ENCODE measurements around the gene SLC35F1.

SLC35F1 gene

GRCh38 chr6:118101831-118102345 lies 194.8 kb downstream of the SLC35F1 start:
- ATAC-seq, result no peak
- TF ChIP-seq TOX (CRISPR knock-in tag; IDR thresholded peaks at IDR 0.05; ENCODE audit: borderline replicate concordance), result no peak
- TF ChIP-seq ARNTL (CRISPR knock-in tag; IDR thresholded peaks at IDR 0.05; ENCODE audit: borderline replicate concordance, low read depth), result no peak
- TF ChIP-seq GLIS3 (CRISPR knock-in tag; IDR thresholded peaks at IDR 0.05), result no peak
- no peak for TF ChIP-seq ZNF8 (CRISPR knock-in tag; IDR thresholded peaks at IDR 0.05)
- TF ChIP-seq SNAI2 (CRISPR knock-in tag; IDR thresholded peaks at IDR 0.05), result no peak
- TF ChIP-seq RARB (CRISPR knock-in tag; IDR thresholded peaks at IDR 0.05), result no peak
- no peak for TF ChIP-seq ZNF565 (CRISPR knock-in tag; conservative IDR thresholded peaks at IDR 0.05; ENCODE audit: low read depth)
- TF ChIP-seq CSDC2 (CRISPR knock-in tag; IDR thresholded peaks at IDR 0.05), result no peak
- no peak for TF ChIP-seq ISL1 (CRISPR knock-in tag; IDR thresholded peaks at IDR 0.05)
- TF ChIP-seq PPARA (CRISPR knock-in tag; IDR thresholded peaks at IDR 0.05; ENCODE audit: borderline replicate concordance), result no peak
- TF ChIP-seq TCF4 (CRISPR knock-in tag; IDR thresholded peaks at IDR 0.05; ENCODE audit: borderline replicate concordance), result no peak
- TF ChIP-seq ZNF70 (CRISPR knock-in tag; IDR thresholded peaks at IDR 0.05), result no peak
- TF ChIP-seq BACH2 (CRISPR knock-in tag; IDR thresholded peaks at IDR 0.05; ENCODE audit: borderline replicate concordance), result no peak
- TF ChIP-seq PATZ1 (CRISPR knock-in tag; IDR thresholded peaks at IDR 0.05; ENCODE audit: borderline replicate concordance), result no peak

DNA sequence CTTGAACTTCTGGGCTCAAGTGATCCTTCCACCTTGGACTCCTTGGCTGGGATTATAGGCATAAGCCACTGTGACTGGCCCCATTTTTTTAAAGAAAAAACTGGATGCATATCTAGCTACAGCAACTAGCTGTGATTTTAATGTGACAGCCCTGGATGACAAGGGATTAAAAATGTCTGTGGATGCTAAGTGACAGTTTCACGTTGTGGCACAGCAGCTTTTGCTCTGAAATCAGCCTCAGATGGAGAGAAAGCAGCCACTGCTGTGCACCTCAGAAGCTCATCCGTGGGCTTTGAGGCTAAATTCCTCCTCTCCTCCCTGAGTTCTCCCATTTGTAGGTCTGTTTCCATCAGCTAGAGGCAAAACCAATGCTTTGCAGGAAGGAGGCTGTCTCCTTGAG lies 195.3 kb downstream of the SLC35F1 start:
- no peak for ATAC-seq
- TF ChIP-seq OSR1 (CRISPR knock-in tag; IDR thresholded peaks at IDR 0.05), result no peak
- TF ChIP-seq PPARA (CRISPR knock-in tag; IDR thresholded peaks at IDR 0.05; ENCODE audit: borderline replicate concordance), result no peak
- no peak for TF ChIP-seq POU6F1 (CRISPR knock-in tag; IDR thresholded peaks at IDR 0.05; ENCODE audit: borderline replicate concordance, low read depth)
- TF ChIP-seq BACH2 (CRISPR knock-in tag; IDR thresholded peaks at IDR 0.05; ENCODE audit: borderline replicate concordance), result no peak
- no peak for TF ChIP-seq GLIS3 (CRISPR knock-in tag; IDR thresholded peaks at IDR 0.05)

- TF ChIP-seq ZFP30 (CRISPR knock-in tag; IDR thresholded peaks at IDR 0.05) (no peak), ZNF70 (CRISPR knock-in tag; IDR thresholded peaks at IDR 0.05) (no peak), ARNTL (CRISPR knock-in tag; IDR thresholded peaks at IDR 0.05; ENCODE audit: borderline replicate concordance, low read depth) (no peak), TOX (CRISPR knock-in tag; IDR thresholded peaks at IDR 0.05; ENCODE audit: borderline replicate concordance) (no peak), CSDC2 (CRISPR knock-in tag; IDR thresholded peaks at IDR 0.05) (no peak), ESRRG (CRISPR knock-in tag; IDR thresholded peaks at IDR 0.05) (no peak), POU6F1 (CRISPR knock-in tag; IDR thresholded peaks at IDR 0.05; ENCODE audit: borderline replicate concordance, low read depth) (no peak)
- no peak for ATAC-seq
Measured at GRCh38 chr6:118103381-118104146, 196.5 kb downstream of the SLC35F1 start.

GRCh38 chr6:118122161-118122725 lies 215.2 kb downstream of the SLC35F1 start:
- ATAC-seq, result no peak
- TF ChIP-seq RARB (CRISPR knock-in tag; IDR thresholded peaks at IDR 0.05) (no peak), ZC3H10 (CRISPR knock-in tag; IDR thresholded peaks at IDR 0.05) (no peak), ZNF70 (CRISPR knock-in tag; IDR thresholded peaks at IDR 0.05) (no peak), ESRRG (CRISPR knock-in tag; IDR thresholded peaks at IDR 0.05) (no peak), TOX (CRISPR knock-in tag; IDR thresholded peaks at IDR 0.05; ENCODE audit: borderline replicate concordance) (no peak), OSR1 (CRISPR knock-in tag; IDR thresholded peaks at IDR 0.05) (no peak), BACH2 (CRISPR knock-in tag; IDR thresholded peaks at IDR 0.05; ENCODE audit: borderline replicate concordance) (no peak), ZNF8 (CRISPR knock-in tag; IDR thresholded peaks at IDR 0.05) (no peak), ISL1 (CRISPR knock-in tag; IDR thresholded peaks at IDR 0.05) (no peak), TCF4 (CRISPR knock-in tag; IDR thresholded peaks at IDR 0.05; ENCODE audit: borderline replicate concordance) (no peak), ARNTL (CRISPR knock-in tag; IDR thresholded peaks at IDR 0.05; ENCODE audit: borderline replicate concordance, low read depth) (no peak), PATZ1 (CRISPR knock-in tag; IDR thresholded peaks at IDR 0.05; ENCODE audit: borderline replicate concordance) (no peak), ZFP3 (CRISPR knock-in tag; IDR thresholded peaks at IDR 0.05) (no peak), POU6F1 (CRISPR knock-in tag; IDR thresholded peaks at IDR 0.05; ENCODE audit: borderline replicate concordance, low read depth) (no peak), CSDC2 (CRISPR knock-in tag; IDR thresholded peaks at IDR 0.05) (no peak), ZFP30 (CRISPR knock-in tag; IDR thresholded peaks at IDR 0.05) (no peak), SNAI2 (CRISPR knock-in tag; IDR thresholded peaks at IDR 0.05) (no peak)
